ENCODE results near the gene CPSF4. TPM values are rescaled to one million over a fixed set of nuclear protein-coding genes. Genes with fewer than 3 reads are reported as not detected.

The CPSF4 gene
- polyA plus RNA-seq, 1 donor from 2014 or later = 209 TPM

DNA sequence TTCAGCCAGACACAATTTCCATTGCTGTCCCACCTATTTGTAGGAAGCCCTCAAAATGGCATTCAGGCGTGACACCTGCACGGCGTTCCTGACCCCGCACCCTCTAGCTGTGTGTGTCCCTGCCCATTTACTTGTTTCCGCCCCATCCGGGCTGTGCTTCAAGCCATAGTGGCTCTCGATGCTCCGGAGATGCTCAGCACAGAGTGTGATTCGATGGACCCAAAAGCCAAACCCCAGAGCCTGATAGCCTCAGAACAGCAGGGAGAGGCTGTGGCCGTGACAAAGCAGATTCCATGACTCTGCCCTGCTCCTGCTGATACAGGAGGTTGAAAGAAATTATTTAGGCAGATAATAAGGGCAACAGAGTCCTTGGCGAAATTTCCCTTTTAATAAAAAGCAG, 16.6 kb upstream of the CPSF4 start:
- H3K79me2 ChIP-seq (replicated peaks; ENCODE audit: insufficient read depth, low read length) = no peaks in the 10 kb centered on the region
- no peaks in the 10 kb centered on the region for H3K9me3 ChIP-seq (ENCODE audit: low read length)
- H3F3A ChIP-seq (ENCODE audit: insufficient read depth, low read length, poor library complexity, severe bottlenecking) = no peaks in the 10 kb centered on the region
- no peaks in the 10 kb centered on the region for H3K36me3 ChIP-seq (ENCODE audit: insufficient read depth, low read length)
- H3K27me3 ChIP-seq (ENCODE audit: insufficient read depth, low read depth, low read length) = no peaks in the 10 kb centered on the region
- H4K20me1 ChIP-seq (ENCODE audit: insufficient read depth) = no peaks in the 10 kb centered on the region
- no peak overlapping the region for H3K4me2 ChIP-seq (ENCODE audit: low read length)
- no peak overlapping the region for H3K27ac ChIP-seq (ENCODE audit: low read length)
- no peaks in the 10 kb centered on the region for H3K9me2 ChIP-seq (ENCODE audit: insufficient read depth, low read length)
- H2AFZ ChIP-seq (ENCODE audit: low read depth, low read length) = no peak overlapping the region
- no peak for TF ChIP-seq TAF1 (IDR thresholded peaks at IDR 0.05; ENCODE audit: low read depth)
- no peak for TF ChIP-seq EP300 (conservative IDR thresholded peaks at IDR 0.05; ENCODE audit: poor library complexity, severe bottlenecking)
- TF ChIP-seq SMC3 (conservative IDR thresholded peaks at IDR 0.05; ENCODE audit: poor library complexity) = no peak
- no peak for TF ChIP-seq EZH2 (IDR thresholded peaks at IDR 0.05; ENCODE audit: borderline replicate concordance, insufficient read depth, low read length, poor library complexity, severe bottlenecking)
- TF ChIP-seq REST (IDR thresholded peaks at IDR 0.05; ENCODE audit: borderline replicate concordance) = no peak
- TF ChIP-seq POLR2AphosphoS5 (IDR thresholded peaks at IDR 0.05) = no peak
- no peak for TF ChIP-seq MXI1 (conservative IDR thresholded peaks at IDR 0.05; ENCODE audit: poor library complexity, severe bottlenecking)
- TF ChIP-seq CTCF (IDR thresholded peaks at IDR 0.05; ENCODE audit: poor library complexity, severe bottlenecking) = no peak
- TF ChIP-seq RAD21 (conservative IDR thresholded peaks at IDR 0.05) = no peak
- H3K4me3 ChIP-seq (ENCODE audit: low read length) = no peak overlapping the region
- H3K9ac ChIP-seq (ENCODE audit: low read length) = no peak overlapping the region

- no peak overlapping the region for H3K9ac ChIP-seq (ENCODE audit: low read length)
- H3K9me2 ChIP-seq (ENCODE audit: insufficient read depth, low read length) = no peaks in the 10 kb centered on the region
- no peaks in the 10 kb centered on the region for H4K20me1 ChIP-seq (ENCODE audit: insufficient read depth)
- H3K9me3 ChIP-seq (ENCODE audit: low read length) = no peaks in the 10 kb centered on the region
- no peak overlapping the region for H2AFZ ChIP-seq (ENCODE audit: low read depth, low read length)
- no peak for TF ChIP-seq TAF1 (IDR thresholded peaks at IDR 0.05; ENCODE audit: low read depth)
- TF ChIP-seq POLR2AphosphoS5 (IDR thresholded peaks at IDR 0.05) = no peak
- TF ChIP-seq CTCF (IDR thresholded peaks at IDR 0.05; ENCODE audit: poor library complexity, severe bottlenecking) = no peak
- no peaks in the 10 kb centered on the region for H3K36me3 ChIP-seq (ENCODE audit: insufficient read depth, low read length)
- H3F3A ChIP-seq (ENCODE audit: insufficient read depth, low read length, poor library complexity, severe bottlenecking) = no peaks in the 10 kb centered on the region
- no peak overlapping the region for H3K27ac ChIP-seq (ENCODE audit: low read length)
- H3K4me2 ChIP-seq (ENCODE audit: low read length) = no peak overlapping the region
- no peak overlapping the region for H3K4me3 ChIP-seq (ENCODE audit: low read length)
- no peaks in the 10 kb centered on the region for H3K79me2 ChIP-seq (replicated peaks; ENCODE audit: insufficient read depth, low read length)
- H3K27me3 ChIP-seq (ENCODE audit: insufficient read depth, low read depth, low read length) = no peaks in the 10 kb centered on the region
Observed at GRCh38 chr7:99422625-99423024, 16.1 kb upstream of the CPSF4 start.

Data from neural cell (in vitro differentiated cells).